Brain microvascular endothelial cell (primary cell): ENCODE data around the gene GRID1.

ENCODE experiments used
- DNase-seq: peaks from one replicate; pipeline ENCODE4 v3.0.0-alpha.2; 2020
- H3K27ac ChIP-seq: fragments of 250-450 bp; sonication (Bioruptor Pico); 2 replicates; pipeline ENCODE4 v1.5.1; 2020; ENCODE audit warnings: mild to moderate bottlenecking, moderate library complexity
- H3K27me3 ChIP-seq: fragments of 250-450 bp; sonication (Bioruptor Pico); replicated peaks from 2 replicates; pipeline ENCODE4 v1.5.1; 2020; ENCODE audit warnings: mild to moderate bottlenecking
- H3K36me3 ChIP-seq: fragments of 250-450 bp; sonication (Bioruptor Pico); replicated peaks from 2 replicates; pipeline ENCODE4 v1.5.1; 2020; ENCODE audit warnings: mild to moderate bottlenecking
- H3K4me3 ChIP-seq: 2 replicates; pipeline ENCODE4 v1.5.1; 2011; ENCODE audit warnings: low read depth, mild to moderate bottlenecking, control low read depth, low read length, moderate library complexity
- in situ Hi-C: cut with HindIII; loops from 2 replicates; pipeline ENCODE4 v1.10.0; 2017; ENCODE audit warnings: low sequenced_read_pairs, low pct_ligation_motif_present
- TF ChIP-seq, protein P1 (sequence below): IDR thresholded peaks from 2 replicates; pipeline ENCODE4 v1.5.1; 2011; ENCODE audit warnings: low read depth, mild to moderate bottlenecking, moderate library complexity, low read length, control low read depth, inconsistent platforms; ENCODE audit errors: missing control alignments

GRID1 gene

GRCh38 chr10:86165666-86166065, 200.9 kb downstream of the GRID1 start:
- TF ChIP-seq, protein P1, sequence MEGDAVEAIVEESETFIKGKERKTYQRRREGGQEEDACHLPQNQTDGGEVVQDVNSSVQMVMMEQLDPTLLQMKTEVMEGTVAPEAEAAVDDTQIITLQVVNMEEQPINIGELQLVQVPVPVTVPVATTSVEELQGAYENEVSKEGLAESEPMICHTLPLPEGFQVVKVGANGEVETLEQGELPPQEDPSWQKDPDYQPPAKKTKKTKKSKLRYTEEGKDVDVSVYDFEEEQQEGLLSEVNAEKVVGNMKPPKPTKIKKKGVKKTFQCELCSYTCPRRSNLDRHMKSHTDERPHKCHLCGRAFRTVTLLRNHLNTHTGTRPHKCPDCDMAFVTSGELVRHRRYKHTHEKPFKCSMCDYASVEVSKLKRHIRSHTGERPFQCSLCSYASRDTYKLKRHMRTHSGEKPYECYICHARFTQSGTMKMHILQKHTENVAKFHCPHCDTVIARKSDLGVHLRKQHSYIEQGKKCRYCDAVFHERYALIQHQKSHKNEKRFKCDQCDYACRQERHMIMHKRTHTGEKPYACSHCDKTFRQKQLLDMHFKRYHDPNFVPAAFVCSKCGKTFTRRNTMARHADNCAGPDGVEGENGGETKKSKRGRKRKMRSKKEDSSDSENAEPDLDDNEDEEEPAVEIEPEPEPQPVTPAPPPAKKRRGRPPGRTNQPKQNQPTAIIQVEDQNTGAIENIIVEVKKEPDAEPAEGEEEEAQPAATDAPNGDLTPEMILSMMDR = no peak
- no peak for DNase-seq
- Histone ChIP-seq H3K27ac (no peak overlapping the region), H3K36me3 (no peaks in the 10 kb centered on the region), H3K27me3 (no peaks in the 10 kb centered on the region), H3K4me3 (no peak overlapping the region)
- in situ Hi-C loops = no loop called here

- TF ChIP-seq, protein P1 = no peak
- H3K27ac ChIP-seq = no peak overlapping the region
- no peak for DNase-seq
- no peaks in the 10 kb centered on the region for H3K36me3 ChIP-seq
- in situ Hi-C loops = no loop called here
- no peak overlapping the region for H3K4me3 ChIP-seq
- no peaks in the 10 kb centered on the region for H3K27me3 ChIP-seq
Measured at GRCh38 chr10:86164960-86165630, 201.5 kb downstream of the GRID1 start.

DNA sequence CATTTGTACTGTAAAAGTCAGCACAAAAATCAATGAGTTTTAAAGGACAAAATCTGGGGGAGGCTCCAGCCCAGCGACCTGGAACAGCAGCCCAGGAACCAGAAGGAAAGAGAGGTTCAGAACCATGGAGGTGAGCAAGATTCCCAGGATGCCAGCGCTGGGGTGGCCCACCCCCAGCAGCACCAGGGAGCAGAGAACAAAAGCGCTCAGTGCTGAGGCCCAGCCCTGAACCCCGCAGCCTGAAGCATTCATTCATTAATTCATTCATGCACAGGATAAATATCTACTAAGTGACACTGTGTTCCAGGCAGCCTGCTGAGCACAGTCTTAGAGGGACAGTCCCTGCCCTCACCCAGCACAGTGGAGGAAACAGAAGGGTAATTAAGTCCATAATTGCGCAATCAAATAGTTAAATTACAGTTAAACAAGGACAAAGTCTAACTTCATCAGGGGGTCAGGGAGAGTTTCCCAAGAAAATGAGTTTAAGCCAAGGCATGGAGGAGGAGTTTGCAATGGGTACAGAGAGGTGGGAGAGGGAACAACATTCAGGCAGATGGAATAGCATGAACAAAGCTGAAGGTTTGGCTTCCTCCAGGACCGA, 202.3 kb downstream of the GRID1 start:
- no peaks in the 10 kb centered on the region for H3K27me3 ChIP-seq
- DNase-seq = no peak
- in situ Hi-C loops = no loop called here
- H3K27ac ChIP-seq = no peak overlapping the region
- H3K4me3 ChIP-seq = no peak overlapping the region
- TF ChIP-seq, protein P1 = no peak
- H3K36me3 ChIP-seq = no peaks in the 10 kb centered on the region

- TF ChIP-seq, protein P1 = no peak
- no peak for DNase-seq
- in situ Hi-C loops = no loop called here
- no peaks in the 10 kb centered on the region for H3K27me3 ChIP-seq
- no peaks in the 10 kb centered on the region for H3K36me3 ChIP-seq
- no peak overlapping the region for H3K27ac ChIP-seq
- no peak overlapping the region for H3K4me3 ChIP-seq
Measured at GRCh38 chr10:86163522-86164173, 202.9 kb downstream of the GRID1 start.

DNA sequence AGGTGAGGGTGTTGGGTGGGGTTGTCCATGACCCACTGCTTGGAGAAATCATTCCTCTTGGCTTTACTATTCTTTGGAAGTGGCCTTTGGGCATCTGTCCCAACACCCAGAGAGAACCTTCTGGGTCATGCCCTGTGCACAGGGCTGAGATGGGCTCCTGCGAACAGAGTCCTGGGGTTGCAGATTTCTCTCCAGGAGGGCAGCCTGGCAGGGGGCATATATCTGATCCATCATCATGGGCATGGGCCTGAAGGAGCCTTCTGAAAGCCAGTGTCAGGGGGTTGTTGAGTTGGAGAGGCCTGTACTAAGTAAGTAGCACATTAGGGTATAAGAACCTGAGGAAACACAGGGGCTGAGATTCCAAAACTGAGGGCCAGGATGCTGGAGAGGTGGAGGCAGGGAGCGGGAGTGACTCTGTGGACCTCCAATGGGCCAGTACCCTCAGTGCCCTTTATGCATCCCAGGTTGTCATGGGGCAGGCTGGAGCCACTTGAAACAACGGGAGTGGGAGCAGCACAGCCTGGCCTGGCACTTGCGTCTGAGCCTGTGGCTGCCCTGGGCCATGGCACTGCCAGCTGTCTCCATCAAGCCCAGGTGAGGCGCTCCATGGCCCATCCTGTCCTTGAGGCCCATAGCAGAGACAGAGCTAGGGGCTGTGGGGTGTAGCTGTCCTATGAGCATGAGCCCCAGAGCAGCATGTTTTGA, 203.7 kb downstream of the GRID1 start:
- H3K27me3 ChIP-seq = no peaks in the 10 kb centered on the region
- H3K36me3 ChIP-seq = no peaks in the 10 kb centered on the region
- in situ Hi-C loops = no loop called here
- H3K27ac ChIP-seq = no peak overlapping the region
- TF ChIP-seq, protein P1 = no peak
- no peak overlapping the region for H3K4me3 ChIP-seq
- DNase-seq = no peak
